ENCODE measurements around the gene CLMN.

DNA sequence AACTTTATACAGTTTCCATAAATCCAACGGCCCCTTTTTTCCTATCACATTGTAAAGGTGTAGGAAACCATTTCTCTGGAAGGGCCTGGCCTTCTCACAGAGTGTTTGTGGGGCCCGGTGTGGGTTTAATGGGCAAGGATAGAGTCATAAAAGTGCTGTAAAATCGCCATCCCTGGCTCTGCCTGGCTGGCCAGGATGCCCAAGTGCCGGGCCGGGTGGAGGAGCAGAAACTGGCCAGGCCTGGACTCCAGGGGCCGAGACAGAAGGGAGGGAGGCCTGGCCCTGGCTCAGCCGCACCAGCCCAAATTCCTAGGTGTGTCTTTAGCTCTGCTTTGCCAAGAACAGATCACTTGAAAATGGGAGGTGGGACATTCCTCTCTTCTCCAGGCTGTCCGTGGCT is 85.3 kb downstream of the CLMN start:
- TF ChIP-seq CTCF (IDR thresholded peaks at IDR 0.05; ENCODE audit: extremely low read depth in 1 of 2, insufficient read depth in 1 of 2, low read depth in 1 of 2, low read length in 2 of 2) (no peak), EZH2 (IDR thresholded peaks at IDR 0.05; ENCODE audit: borderline replicate concordance, low read depth, low read length, severe bottlenecking) (no peak), POLR2A (IDR thresholded peaks at IDR 0.05; ENCODE audit: low read depth, low read length) (no peak), POLR2AphosphoS5 (IDR thresholded peaks at IDR 0.05; ENCODE audit: insufficient read depth, low read depth, low read length) (no peak), MYC (IDR thresholded peaks at IDR 0.05; ENCODE audit: low read depth, low read length) (no peak), FOS (IDR thresholded peaks at IDR 0.05; ENCODE audit: borderline replicate concordance, insufficient read depth, low read length) (no peak), JUN (IDR thresholded peaks at IDR 0.05; ENCODE audit: borderline replicate concordance, insufficient read depth, insufficient read length, low read depth) (no peak), GATA2 (IDR thresholded peaks at IDR 0.05; ENCODE audit: insufficient read depth, insufficient read length, low read depth, low read length) (no peak)
- TF ChIP-seq, protein P1, sequence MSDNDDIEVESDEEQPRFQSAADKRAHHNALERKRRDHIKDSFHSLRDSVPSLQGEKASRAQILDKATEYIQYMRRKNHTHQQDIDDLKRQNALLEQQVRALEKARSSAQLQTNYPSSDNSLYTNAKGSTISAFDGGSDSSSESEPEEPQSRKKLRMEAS (IDR thresholded peaks at IDR 0.05; ENCODE audit: insufficient read depth, insufficient read length), result no peak
